Nucleus accumbens (tissue), 56 donors: ENCODE data around the gene BMP8A.
A peak's percentile ranks its signal among the peaks of the same experiment; 100 is the strongest.
"Not testable (repeated sequence)": the region's sequence is repeated elsewhere in the genome, so short reads cannot be mapped to it uniquely, and the experiment has no call there.

Experiments used
- DNase-seq, 56 donors: peaks; one replicate each; lab custom pipeline; 2025; lab: John Stamatoyannopoulos, UW

The BMP8A gene

DNA sequence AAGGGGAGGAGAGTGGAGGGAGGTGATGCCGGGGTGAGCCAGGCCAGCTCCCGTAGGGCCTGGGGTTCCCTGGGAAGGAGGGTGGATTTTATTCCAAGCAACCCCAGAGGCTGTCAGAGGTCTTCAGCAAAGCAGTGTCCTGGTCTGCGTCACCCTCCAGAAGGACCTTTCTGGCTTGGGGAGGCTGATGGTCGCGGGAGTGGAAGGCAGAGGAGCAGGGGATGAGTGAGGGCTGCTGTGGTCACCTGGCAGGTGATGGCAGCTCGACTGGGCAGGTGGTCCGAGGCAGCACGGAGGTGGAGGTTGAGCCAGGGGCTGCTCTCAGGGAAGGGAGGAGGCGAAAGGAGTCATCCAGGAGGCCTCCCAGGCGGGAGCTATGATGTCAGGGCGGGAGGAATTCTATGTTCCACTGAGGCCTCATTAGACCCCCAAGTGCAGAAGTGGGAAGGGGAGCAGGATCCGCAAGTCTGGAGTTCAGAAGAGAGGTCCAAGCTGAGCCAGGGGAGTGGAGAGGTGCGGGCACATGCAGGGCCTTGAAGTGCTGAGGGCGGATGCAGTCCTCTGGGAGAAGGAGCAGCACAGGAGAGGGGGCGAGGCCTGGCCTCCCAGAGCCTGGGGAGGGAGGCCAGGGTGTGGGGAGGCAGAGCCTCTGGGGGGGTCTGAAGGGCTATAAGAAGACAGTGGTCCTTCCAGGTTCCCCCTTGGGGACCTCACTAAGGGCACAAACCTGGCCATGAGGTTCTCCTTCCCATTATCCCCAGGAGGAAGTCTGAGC, 33.3 kb downstream of the BMP8A start:
- DNase-seq, result no peak

DNA sequence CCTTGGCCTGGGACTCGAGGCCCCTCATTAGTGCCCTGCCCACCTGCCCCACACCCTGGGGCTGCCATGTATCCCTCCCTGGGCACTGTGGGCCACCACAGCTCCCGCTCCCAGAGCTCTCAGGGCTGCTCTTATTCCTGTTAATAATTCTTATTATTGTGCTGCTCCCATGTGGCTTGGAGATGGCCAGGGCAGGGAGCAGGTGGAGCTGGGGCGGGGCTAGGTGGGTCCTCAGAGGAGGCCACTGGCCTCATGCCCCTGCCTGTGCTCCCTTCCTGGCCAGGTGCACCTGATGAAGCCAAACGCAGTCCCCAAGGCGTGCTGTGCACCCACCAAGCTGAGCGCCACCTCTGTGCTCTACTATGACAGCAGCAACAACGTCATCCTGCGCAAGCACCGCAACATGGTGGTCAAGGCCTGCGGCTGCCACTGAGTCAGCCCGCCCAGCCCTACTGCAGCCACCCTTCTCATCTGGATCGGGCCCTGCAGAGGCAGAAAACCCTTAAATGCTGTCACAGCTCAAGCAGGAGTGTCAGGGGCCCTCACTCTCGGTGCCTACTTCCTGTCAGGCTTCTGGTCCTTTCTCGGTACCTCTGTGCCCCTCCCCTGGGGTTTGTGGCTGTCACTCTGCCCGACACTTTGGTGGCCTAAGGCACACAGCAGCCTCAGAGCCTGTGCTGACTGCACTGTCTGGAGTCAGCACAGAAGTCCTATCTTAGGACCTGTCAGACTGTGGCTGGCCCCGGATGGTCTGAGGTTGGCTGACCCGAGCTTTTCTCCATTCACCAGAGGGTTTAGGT, 34.1 kb downstream of the BMP8A start:
- DNase-seq, result no peak

DNA sequence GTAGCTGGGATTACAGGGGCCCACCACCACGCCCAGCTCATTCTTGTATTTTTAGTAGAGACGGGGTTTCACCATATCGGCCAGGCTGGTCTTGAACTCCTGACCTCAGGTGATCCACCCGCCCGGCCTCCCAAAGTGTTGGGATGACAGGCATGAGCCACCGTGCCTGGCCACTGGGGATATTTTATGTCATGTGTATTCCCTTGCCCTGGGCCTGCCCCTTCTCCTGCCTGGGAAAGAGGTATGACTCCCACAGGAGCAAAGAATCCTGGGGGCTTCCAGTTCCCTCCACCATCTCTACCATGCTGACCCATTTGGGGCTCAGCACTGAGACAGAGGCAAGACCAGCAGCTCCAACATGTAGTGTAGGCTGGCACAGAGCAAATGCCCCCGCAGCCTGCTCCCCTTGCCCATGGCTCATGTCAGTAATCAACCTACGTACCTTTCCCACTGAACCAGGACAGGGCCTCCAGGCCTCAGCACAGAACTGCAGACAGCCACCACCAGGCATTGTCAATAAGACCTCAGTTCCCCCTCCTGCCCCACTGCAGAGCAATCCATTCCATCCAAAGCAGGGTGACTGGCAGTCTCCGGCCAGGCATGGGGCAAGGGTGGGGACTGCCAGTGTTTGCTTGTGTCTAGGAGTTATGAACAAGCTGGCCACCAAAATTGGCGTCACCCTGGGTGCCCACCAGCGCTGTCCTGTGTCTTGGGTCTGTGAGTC, 35.2 kb downstream of the BMP8A start:
- no peak for DNase-seq

DNA sequence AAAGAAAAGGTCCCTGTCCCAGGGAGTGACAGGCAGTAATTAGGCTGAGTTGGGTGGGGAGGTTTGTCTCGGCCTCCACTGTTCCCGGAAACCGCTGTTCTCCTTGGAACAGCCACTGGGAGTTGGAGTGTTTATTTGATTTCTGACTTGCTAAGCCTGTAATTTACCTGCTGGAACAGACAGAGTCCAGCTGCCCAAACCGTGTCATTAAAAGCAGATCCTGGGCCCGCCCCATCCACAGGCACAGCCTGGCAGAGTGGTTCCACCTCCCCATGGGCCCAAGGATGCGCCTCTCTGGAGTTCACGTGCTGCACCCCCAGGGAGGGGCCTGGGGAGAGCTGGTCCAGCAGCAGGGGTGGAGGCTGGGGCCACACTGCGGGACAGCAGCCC, 35.7 kb downstream of the BMP8A start:
- DNase-seq, result not testable (repeated sequence)

DNA sequence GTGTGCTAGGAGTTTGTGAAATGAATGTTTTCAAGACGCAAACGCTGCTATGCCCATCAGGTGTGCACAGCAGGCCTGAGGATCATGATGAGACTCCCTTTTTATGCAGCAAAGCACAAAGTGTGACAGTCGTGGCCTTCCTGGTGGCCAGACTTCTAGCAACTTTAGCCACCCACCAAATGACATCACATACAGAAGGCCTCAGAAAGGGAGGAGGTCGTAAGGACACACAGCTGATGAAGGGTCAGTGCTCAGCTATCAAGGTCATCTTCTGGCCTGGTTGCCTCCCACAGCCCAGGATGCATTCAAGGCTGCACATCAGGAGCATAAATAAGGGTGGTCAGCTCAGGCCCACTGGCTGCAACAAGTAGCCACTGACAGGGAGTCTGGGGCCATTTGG, 36.6 kb downstream of the BMP8A start:
- no peak for DNase-seq

DNA sequence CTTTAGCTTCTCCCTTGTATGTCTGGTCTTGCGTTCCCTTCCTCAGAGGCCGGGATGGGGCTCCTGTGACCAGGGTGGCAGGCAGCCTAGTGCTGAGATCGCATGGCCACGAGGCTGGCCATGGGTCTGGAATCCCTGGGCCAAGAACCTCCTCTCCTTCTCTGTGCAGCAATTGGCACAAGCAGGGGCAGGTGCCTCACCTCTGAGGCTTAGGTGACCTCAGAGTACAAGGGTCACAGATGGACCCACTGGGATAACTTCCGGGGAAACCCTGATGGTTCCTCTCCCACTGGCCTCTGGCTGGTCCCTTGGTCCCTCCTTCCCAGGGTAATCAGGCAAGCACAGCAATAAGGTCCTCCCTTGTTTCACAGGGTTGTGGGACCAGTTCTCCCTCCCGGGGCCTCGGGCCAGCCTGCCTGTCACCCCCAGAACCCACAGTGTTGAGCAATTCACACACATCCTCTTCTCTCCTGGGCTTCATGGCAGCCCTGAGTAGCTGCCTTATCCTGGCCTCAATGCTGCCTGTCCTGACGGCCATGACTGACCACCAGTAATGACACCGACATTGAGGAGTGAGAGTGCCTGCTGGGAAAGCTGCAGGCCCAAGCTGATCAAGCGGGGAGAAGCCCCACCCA, 38.6 kb downstream of the BMP8A start:
- DNase-seq, result no peak

DNA sequence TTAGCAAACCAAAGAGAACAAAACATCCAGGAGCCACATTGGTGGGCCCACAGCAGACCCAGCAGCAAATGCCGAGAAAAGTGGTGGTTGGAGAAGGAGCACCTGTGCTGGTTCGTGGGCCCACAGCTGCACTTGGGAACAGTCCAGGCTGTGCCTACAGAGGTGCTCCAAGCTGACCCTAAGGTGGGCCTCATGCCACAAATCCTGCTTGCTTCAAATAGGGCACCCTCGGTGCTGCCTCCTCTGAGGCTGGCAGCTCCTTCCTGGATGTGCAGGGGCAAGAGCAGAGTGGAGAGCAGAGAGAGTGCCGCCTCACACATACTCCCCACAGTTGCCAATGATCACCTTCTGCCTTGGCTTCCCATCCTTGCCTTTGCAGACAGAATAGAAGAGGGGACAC, 40.1 kb downstream of the BMP8A start:
- DNase-seq, result no peak

DNA sequence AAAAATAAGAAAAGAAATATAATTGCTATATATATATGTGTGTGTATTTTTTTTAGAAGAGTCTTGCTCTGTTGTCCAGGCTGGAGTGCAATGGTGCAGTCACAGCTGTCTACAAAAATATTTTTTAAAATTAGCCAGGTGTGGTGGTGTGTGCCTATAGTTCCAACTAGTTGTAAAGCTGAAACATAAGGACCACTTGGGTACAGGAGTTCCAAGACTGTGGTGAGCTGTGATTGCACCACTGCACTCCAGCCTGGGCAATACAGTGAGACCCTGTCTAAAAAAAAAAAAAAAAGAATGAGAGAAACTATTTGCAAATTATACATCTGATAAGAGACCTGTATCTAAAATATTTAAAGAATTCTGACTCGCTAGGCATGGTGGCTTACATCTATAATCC, 42.0 kb downstream of the BMP8A start:
- DNase-seq, result no peak

DNA sequence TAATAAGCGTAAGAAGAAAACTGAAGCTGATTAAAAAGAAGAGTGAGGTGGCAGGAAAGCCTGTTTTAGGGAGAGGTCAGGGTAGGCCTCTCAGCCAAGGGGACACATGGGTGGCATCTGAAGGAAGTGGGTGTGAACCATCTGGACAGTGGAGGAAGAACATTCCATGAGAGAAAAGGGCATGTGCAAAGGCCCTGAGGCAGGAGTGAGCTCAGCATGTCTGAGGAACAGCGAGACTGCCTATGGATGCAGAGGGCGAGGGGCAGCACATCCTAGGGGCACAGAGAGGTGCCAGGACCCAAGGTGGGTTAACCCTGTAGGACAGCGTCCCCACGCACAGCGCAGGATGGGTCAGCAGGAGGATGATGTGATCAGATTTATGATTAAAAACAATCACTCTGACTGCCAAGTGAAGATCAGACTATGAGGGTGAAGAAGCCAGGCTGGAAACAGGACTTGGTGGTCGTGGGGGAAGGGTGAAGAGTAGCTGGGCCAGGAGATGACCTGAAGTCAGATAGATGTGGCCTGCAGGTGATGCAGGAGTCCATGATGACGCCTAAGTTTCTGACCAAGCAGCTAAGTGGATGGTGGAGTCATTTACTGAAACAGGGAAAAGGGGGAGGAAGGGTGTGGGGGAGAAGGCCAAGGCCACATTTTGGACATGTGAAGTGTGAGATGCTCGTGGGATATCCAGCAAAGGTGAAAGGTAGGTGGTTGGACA, 47.3 kb downstream of the BMP8A start:
- no peak for DNase-seq

DNA sequence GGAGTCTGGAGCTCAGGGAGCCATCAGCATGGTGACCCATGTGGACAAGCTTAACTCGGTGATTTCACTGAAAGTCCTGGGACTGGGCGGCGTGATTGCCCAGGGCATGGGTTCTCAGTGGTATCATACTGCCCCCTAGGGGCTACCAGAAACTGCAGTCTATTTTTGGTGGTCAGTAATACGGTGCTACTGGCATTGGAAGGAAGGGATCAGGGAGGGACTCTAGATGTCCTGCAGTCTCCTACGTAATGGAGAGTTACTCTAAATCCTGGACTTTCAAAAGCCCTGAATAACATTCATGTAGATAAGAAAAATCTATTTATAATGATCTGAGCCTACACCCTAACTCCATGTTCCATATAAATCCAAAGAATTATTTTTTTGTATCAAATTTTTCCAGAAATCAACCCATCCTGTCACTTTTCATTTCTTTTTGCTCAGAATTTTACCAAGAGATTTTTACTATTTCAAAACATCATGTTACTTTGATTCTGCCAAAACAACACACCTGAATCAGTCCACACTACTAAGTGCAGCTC, 47.9 kb downstream of the BMP8A start:
- peak in 51 of 56 donors; percentile 4 to 79 (median 52) for DNase-seq

DNA sequence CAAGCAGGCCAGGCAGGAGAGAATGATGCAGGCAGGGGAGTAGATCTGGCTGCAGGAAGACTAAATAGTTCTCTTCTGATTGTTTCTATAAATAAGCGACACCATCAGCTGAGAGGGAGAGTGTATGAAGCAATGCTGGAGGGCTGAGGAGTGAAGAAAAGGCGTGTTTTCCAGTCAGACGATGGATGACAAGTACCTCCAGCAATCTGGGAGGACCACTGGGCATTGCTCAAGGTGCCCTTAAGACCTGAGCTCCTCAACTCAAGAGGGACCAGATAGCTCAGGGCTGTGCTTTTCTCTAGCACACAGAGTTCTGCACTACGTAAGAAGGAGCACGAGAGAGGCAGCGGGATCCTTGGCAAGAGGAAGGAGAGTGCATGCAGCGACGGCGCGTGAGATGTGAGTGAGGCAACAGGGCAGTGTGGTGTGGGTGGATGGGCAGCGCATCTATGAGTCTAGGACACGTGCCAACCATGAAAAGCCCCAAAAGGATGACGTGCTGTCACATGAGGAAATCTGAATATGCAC, 49.1 kb downstream of the BMP8A start:
- DNase-seq, result peak in 50 of 56 donors; percentile 8 to 86 (median 54)

DNA sequence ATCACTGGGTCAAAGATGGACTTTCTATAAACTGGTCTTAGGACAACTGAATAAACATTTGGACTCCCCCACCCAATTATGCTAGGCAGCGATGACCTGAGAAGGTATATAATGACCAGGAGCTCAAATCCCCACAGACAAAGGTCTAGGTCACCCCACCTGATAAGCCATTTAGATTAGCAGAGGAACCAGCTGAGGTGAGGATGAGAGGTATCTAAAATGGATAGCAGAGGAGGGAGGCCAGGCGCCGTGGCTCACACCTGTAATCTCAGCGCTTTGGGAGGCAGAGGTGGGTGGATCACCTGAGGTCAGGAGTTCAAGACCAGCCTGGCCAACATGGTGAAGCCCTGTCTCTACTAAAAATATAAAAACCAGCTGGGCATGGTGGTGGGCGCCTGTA, 51.5 kb downstream of the BMP8A start:
- DNase-seq, result no peak

DNA sequence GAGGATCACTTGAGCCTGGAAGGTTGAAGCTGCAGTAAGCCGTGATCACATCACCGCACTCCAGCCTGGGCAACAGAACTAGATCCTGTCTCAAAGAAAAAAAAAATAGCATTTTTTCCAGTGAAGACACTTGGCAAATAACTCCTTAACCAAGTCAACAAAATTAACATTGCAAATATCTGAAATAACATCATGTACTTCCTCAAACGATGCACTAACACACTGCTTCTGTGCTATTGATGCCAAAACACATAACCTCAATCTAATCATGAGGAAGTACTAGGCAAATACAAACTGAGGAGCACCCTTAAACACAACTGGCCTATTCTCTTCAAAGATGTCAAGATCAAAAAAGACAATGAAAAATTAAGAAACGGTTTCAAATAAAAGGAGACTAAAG, 52.9 kb downstream of the BMP8A start:
- no peak for DNase-seq

DNA sequence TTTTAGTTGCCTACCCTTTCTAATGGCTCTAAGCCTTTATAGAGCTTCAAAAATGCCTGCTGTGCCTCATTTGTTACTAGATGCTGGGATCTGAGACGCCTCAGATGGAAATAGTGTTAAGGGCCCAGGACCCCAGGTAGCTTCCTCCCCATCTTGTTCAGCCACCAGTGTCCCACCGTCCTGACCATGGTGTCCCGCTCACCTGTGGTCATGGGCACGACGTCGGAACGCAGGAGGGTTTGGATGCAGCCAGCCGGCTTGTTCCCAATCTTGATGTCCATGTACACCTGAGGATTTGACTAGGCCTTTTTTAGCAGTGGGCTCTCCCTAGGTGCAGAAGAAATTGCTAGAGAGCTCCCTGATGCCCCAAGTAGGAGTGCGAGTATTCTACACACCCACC, 54.1 kb downstream of the BMP8A start:
- DNase-seq, result no peak

DNA sequence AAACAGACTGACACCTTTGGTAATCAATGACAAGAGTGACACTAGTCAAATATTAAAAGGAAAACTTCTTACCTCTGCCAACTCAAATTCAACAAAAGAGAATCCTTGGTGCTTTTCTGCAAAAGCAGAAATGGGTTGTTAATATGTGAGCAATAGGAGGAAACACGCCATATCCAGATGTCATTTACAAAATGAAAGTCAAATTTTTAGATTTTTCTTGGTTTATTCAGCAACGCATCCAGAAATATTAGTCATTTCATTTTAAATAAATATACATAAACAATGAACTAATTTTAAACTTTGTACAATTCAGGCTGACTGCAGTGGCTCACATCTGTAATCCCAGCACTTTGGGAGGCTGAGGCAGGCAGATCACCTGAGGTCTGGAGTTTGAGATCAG, 62.8 kb downstream of the BMP8A start:
- DNase-seq, result no peak

DNA sequence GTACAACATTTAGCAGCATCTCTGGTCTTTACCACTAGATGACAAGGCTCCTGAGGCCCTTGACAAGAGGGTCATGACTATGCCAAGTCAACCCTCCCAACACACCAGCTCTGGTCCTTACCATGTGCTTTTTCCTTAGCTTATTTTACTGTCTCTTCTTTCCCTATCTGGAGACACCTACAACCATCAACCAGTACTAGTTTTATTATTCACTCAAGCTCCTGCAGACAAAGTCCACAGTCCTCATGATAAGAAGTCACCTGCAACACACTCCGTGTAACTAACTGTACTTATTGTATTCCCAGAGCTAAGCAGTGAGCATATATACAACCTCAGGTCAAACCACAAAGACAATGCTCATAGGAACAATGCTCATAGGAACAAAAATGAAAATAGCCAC, 69.8 kb downstream of the BMP8A start:
- DNase-seq, result no peak

DNA sequence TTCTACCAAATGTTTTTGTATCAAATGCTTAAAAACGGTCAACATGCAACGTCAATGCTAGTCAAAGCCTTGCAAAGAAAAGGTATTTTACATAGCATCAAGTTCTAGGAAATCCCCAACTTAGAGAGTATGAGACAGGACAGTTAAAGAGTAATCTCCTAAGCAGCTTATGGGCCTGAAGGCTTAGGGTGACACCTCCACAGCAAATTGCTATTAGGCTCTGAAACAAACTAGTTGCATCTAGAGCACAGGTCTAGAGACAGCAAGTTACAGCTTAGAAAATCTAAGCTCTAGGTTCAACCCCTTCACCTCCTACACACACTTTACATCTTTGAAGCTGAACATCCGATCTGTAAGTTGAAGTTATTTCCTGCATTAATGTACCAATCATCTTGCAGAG, 71.5 kb downstream of the BMP8A start:
- DNase-seq, result no peak

DNA sequence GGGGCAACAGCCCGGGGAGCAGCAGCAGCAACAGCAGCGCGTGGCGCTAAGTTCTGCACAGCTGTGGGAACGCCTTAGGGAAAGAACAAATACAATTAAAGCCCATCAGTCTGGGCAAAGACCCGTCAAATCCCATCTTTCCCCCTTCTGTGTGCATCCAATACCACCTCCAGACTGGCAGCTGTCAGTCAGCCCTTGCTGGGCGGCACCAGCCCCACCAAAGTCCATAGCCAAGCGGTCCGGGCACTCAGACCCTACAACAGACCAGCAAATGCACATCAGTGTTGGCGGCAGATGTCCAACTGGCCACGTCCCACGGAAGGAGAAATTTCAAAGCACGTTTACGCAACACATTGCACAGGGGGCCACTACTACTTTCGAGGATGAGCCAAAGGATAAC, 72.2 kb downstream of the BMP8A start:
- no peak for DNase-seq

DNA sequence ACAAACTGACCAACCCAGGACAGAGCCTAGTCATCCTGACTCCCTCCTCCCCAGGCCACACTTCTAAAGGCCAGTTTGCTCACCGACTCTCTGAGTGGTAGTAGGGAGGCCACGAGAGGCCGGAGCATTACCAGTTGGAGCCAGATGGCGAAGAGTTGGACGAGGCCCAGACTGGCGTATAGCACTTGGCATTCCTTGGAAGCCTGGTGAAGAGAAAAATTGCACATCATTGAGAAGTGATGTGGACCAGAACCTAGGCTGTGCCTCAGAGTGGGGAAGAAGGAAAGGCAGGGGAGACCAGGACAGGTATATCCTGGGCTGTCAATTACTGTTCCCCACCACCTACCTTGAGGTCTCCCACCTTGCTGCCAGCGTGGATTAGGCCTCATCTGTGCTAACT, 72.9 kb downstream of the BMP8A start:
- no peak for DNase-seq

DNA sequence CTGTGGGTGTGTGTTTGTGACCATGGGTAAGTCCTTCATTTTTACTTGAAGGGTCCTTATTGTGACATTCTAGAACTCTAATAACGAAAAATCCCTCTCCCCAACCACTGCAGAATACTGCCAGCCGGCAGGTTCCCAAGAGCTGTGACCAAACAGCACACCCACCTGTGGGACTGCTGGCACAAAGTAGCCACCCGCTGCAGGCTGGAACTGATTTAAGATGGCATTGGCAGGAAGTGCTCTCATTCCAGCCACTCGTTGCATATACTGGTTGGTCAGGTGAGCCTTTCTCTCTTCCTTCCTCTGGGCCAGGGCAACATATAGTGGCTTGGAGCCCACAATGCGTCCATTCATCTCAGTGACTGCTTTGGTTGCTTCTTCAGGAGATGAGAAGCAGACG, 73.5 kb downstream of the BMP8A start:
- no peak for DNase-seq
